HUES64 (cell line): ENCODE data around the gene LYPD8.

Experiments used
- H3K27ac ChIP-seq: 2 replicates; pipeline ENCODE4 v1.7.0; 2013; ENCODE audit warnings: low read depth, low read length, inconsistent platforms
- H3K27me3 ChIP-seq: 2 replicates; pipeline ENCODE4 v1.6.1; 2013; ENCODE audit warnings: mild to moderate bottlenecking, low read length; ENCODE audit not compliant: insufficient read depth
- H3K36me3 ChIP-seq: 2 replicates; pipeline ENCODE4 v1.6.1; 2013; ENCODE audit warnings: mild to moderate bottlenecking, low read length; ENCODE audit not compliant: insufficient read depth
- H3K4me1 ChIP-seq: 2 replicates; pipeline ENCODE4 v1.6.1; 2013; ENCODE audit warnings: mild to moderate bottlenecking, low read length, moderate library complexity; ENCODE audit not compliant: insufficient read depth
- H3K4me3 ChIP-seq: 2 replicates; pipeline ENCODE4 v1.5.1; 2013; ENCODE audit warnings: mild to moderate bottlenecking, low read length, moderate library complexity
- H3K9ac ChIP-seq: 2 replicates; pipeline ENCODE4 v1.6.1; 2013; ENCODE audit warnings: mild to moderate bottlenecking, low read depth, low read length
- H3K9me3 ChIP-seq: 2 replicates; pipeline ENCODE4 v1.6.1; 2013; ENCODE audit warnings: low read depth, low read length; ENCODE audit not compliant: insufficient read depth
- WGBS: fragments of 150-250, 120-280 bp; methylation state at CpG from one replicate; pipeline ENCODE4 v1.1.7; 2013; ENCODE audit warnings: missing lambda C conversion rate; 5-methylcytosine and 5-hydroxymethylcytosine counted together

The LYPD8 gene

DNA sequence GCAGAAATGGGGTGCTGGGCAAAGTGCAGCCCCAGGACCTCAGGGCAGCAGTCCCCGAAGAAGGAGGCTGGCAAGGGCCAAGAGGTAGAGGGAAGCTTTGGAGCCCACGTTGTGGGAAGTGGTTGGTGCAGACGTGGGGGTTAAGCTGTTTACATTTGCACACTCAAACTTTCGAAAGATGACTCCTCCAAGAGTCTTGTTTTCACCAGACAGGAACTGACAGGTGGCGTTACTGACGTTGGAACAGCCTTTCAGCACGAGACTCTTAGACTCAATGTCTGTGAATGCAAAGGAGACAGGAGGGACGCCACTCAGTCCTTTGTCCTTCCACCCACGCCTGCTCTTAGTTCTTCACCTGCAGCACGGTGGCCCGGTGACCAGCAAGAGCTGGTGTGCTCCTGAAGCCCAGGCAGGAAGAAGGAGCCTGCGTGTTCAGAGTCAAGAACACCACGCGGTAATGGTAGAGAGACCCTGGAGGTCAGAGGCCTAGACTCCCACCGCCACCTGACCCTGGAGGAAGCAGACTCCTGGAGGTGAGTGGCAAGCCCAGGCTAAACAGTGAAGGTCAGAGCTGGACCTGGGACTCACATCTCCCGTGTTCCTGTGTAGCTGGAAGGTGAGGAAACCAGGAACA is 15.9 kb downstream of the LYPD8 start:
- WGBS, result 75% methylated on average over 16 of the region's 16 CpGs
- Histone ChIP-seq H3K36me3 (no peaks in the 10 kb centered on the region), H3K4me1 (no peaks in the 10 kb centered on the region), H3K9me3 (peaks cover 85% of the 10 kb centered on the region), H3K9ac (no peak overlapping the region), H3K27ac (no peak overlapping the region), H3K4me3 (no peak overlapping the region), H3K27me3 (no peaks in the 10 kb centered on the region)

DNA sequence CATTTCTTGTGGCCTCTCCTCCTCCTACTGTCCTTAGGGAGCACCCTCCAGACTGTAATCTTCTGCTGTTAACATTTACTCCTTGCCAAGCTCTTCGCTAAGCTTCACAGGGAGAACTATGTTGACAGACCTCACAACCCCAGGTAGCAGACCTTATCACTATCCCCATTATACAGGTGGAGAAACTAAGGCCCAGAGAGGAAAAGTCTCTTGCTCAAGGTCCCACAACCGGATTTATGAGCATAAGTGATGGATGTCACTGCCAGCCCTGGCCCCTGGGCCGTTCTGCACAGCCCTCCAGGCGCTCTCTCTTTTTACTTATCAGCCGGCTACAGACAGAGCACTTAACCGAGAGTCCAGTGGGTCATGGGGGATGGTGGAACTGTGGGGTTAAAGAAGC is 18.1 kb downstream of the LYPD8 start:
- peaks cover 90% of the 10 kb centered on the region for H3K9me3 ChIP-seq
- no peaks in the 10 kb centered on the region for H3K27me3 ChIP-seq
- WGBS, result 63% methylated on average over 6 of the region's 6 CpGs

DNA sequence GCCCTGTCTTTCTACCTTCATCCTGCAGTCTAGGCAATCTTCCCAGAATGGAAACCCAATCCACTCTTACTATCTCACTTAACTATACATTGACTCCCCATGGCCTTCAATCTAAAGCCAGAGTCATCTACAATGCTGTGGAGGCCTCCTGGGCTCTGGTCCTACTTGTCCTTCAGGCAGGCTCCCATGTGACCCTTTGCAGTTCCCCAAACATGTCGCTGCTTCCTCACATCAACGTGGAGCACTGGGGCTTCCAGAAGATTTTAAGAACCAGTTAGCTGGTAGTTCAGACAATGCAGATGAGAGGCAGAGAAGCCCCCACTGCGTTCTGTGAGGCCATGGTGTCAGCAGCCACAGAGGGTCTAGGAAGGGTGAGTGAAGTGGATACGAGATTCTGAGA is 18.6 kb downstream of the LYPD8 start:
- WGBS, result 52% methylated on average over 4 of the region's 4 CpGs
- H3K9ac ChIP-seq, result no peak overlapping the region
- H3K27ac ChIP-seq, result no peak overlapping the region
- no peaks in the 10 kb centered on the region for H3K36me3 ChIP-seq
- no peaks in the 10 kb centered on the region for H3K4me1 ChIP-seq
- H3K4me3 ChIP-seq, result no peak overlapping the region
- H3K9me3 ChIP-seq, result peaks cover 95% of the 10 kb centered on the region
- no peaks in the 10 kb centered on the region for H3K27me3 ChIP-seq

More for the DNA sequence above, 18.1 kb downstream of the LYPD8 start:
- Histone ChIP-seq H3K4me3 (no peak overlapping the region), H3K9ac (no peak overlapping the region), H3K36me3 (no peaks in the 10 kb centered on the region), H3K4me1 (no peaks in the 10 kb centered on the region), H3K27ac (no peak overlapping the region)

DNA sequence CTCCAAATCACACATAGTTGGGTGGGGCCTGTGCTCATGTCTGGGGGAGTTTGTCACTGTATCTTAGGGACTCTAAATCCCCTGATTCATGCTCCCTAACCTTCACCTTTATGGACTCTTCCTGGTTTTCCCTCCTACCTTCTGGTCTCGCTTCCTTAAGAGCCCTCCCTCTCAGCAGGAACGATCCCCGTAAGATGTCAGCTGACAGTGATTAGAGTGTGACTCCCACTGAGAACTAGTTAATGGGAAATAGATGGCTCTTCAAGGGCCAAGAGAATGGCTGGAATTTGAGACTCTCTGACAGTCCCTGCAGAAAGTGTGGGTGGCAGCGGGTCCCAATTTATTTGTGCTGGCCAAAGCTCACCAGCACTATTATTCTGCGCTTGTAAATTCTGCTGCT is 22.0 kb downstream of the LYPD8 start:
- H3K9ac ChIP-seq, result no peak overlapping the region
- H3K36me3 ChIP-seq, result no peaks in the 10 kb centered on the region
- H3K27ac ChIP-seq, result no peak overlapping the region
- peaks cover 97% of the 10 kb centered on the region for H3K9me3 ChIP-seq
- H3K4me3 ChIP-seq, result no peak overlapping the region
- H3K4me1 ChIP-seq, result no peaks in the 10 kb centered on the region
- H3K27me3 ChIP-seq, result no peaks in the 10 kb centered on the region
- 82% methylated on average over 5 of the region's 5 CpGs for WGBS

DNA sequence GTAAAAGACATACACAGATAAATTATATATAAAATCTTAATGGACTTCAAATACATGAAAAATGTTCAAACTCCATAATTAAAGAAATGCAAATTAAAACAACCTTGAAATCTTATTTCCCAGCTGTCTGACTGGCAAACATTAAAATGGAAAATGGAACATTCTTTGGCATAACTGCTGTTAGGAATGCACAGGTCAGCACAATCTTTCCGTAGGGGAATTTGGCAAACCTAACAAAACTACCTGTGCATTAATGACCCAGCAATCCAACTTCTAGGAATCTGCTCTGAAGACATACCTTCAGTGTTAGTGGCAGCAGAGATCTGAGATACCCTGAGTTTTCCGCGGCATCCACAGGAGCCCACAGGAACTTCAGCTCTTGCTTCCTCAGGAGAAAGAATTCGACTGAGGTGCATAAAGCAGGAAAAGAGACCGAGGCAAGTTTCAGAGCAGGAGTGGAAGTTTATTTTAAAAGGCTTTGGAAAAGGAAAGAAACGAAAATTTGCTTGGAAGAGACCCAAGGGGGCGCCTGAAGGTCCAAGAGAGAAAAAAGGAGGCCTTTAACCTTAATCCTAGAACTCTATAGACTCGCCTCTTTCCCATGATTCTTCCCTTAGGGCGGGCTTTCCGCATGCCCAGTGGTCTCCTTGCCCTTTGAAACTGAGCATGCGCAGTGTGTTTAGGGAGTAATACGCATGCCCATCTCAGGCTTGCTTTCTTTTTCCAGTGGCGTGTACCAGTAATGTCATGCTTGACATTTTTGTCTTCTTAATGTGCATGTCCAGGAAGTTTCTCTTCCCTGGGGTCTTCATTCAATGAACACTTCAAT is 24.8 kb downstream of the LYPD8 start:
- Histone ChIP-seq H3K9ac (no peak overlapping the region), H3K27ac (no peak overlapping the region), H3K4me1 (no peaks in the 10 kb centered on the region), H3K36me3 (no peaks in the 10 kb centered on the region), H3K9me3 (peaks cover 88% of the 10 kb centered on the region), H3K4me3 (no peak overlapping the region), H3K27me3 (no peaks in the 10 kb centered on the region)
- WGBS, result 65% methylated on average over 13 of the region's 13 CpGs

DNA sequence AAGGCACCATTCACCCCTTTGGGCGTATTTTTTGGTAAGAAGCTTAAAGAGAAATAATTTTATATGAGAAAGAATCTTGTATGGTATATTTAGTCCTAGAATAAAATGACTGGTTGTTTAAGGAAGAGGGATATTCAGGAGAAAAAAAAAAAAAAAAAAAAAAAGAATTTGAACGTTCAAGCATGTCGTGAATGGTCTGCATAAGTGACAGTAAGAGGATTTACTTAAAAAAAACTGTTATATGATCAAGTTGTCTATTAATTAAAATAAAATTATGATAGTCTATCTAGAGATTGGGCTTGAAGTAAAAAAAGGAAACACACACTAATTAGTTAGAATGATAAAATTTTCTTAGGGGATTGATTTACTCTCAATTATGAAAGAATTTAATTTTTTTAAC is 41.3 kb downstream of the LYPD8 start:
- H3K4me1 ChIP-seq, result no peaks in the 10 kb centered on the region
- no peak overlapping the region for H3K9ac ChIP-seq
- 86% methylated on average over 1 of the region's 3 CpGs for WGBS
- H3K27ac ChIP-seq, result no peak overlapping the region
- H3K36me3 ChIP-seq, result no peaks in the 10 kb centered on the region
- H3K27me3 ChIP-seq, result no peaks in the 10 kb centered on the region
- 0 out of 2 replicates have a peak overlapping the region, but pooled peaks have one; percentile 10 for H3K4me3 ChIP-seq
- H3K9me3 ChIP-seq, result peaks cover 98% of the 10 kb centered on the region

DNA sequence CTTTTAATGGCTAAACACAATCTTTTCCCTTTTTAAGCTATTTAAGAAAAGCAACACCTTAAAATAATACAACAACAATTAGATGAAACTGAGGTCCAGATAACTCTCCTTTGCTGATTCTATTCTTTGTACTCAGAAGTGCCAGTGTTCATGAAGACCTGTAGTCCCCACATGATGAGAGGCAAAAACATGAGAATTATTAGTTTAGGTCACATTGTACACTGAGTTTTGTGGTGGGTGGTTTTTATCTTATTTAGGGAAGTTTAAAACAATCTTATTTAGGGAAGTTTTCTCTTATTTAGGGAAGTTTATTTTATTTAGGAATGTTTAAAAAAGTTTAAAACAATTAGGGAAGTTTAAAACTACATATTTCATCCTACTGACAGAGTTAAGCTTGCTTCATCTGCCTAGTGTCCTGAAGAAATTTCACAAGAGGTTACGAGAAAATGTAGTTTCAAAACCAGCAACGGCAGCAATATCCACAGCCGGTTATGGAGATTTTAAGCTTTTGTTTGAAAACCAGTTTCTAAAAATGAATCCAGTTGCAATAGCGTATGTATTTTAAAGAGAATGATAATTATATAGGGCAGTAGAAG is 45.2 kb downstream of the LYPD8 start:
- Histone ChIP-seq H3K27ac (no peak overlapping the region), H3K27me3 (no peaks in the 10 kb centered on the region), H3K9me3 (peaks cover 100% of the 10 kb centered on the region), H3K4me1 (no peaks in the 10 kb centered on the region), H3K4me3 (no peak overlapping the region), H3K36me3 (no peaks in the 10 kb centered on the region), H3K9ac (no peak overlapping the region)
- WGBS, result 80% methylated on average over 4 of the region's 4 CpGs

DNA sequence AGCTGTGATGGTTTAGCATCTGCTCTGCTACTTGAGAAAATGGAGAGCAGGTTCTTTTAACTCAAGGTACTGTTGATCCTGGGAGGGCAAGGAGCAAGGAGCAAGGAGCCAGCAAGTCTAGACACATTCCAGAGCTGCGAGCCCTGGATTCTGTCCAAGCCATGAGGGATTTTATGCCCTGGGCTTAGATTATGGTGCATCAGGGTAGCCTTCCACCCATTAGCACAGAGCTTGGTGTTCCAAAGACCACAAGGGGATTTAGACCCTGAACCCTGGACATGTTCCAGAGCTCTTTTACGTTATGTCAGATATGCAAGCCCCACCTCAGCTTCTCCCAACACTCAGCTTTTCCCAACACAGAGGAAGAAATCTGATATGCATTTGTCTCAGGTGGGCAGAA is 51.0 kb downstream of the LYPD8 start:
- no peak overlapping the region for H3K27ac ChIP-seq
- no peaks in the 10 kb centered on the region for H3K36me3 ChIP-seq
- no peak overlapping the region for H3K4me3 ChIP-seq
- H3K9me3 ChIP-seq, result peaks cover 92% of the 10 kb centered on the region
- no peaks in the 10 kb centered on the region for H3K27me3 ChIP-seq
- no peaks in the 10 kb centered on the region for H3K4me1 ChIP-seq
- 70% methylated on average over 2 of the region's 2 CpGs for WGBS
- no peak overlapping the region for H3K9ac ChIP-seq

DNA sequence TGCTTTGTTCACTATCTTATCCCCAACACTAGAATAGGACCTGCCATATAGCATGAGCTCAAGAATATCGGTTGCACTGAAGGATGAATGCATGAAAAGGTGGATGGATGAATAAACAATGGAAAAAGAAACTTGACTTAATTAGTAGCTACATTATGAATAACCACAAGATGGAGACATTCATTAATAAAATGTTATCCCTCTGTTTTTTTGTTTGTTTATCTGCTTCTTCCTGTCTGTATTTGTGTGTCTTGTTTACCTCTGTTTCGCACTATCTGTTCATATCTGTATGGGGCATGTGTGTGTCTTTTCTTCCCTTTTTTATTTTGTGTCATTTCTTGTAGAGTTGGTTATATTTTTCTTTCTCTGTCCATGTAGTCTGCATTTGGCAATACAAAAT is 51.9 kb downstream of the LYPD8 start:
- 86% methylated on average over 1 of the region's 2 CpGs for WGBS
- peaks cover 92% of the 10 kb centered on the region for H3K9me3 ChIP-seq
- H3K9ac ChIP-seq, result no peak overlapping the region
- no peak overlapping the region for H3K27ac ChIP-seq
- no peaks in the 10 kb centered on the region for H3K4me1 ChIP-seq
- H3K27me3 ChIP-seq, result no peaks in the 10 kb centered on the region
- H3K4me3 ChIP-seq, result no peak overlapping the region; the same call in 1 of the 2 replicates
- H3K36me3 ChIP-seq, result no peaks in the 10 kb centered on the region

DNA sequence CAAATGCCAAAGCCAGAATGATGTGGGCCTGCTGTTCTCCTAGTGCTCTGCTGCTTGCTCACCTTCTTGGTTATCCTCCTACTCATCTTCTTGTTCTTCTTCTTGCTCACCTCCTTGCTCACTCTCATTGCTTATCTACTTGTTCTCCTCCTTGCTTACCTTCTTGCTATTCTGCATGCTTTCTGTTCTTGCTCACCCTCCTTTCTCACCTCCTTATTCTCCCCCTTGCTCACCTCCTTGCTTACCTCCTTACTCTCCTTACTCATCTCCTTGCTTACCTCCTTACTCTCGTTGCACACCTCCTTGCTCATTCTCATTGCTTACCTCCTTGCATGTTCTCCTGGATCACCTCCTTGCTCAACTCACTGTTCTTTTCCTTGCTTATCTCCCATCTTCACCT is 52.8 kb downstream of the LYPD8 start, which contains the start of gene OR14I1:
Gene OR14I1 (minus strand): TSS at position 53 of the 400 bp plus-strand sequence.
- Histone ChIP-seq H3K27ac (no peak within 1 kb of the TSS), H3K4me1 (no peaks in the 10 kb centered on the region), H3K9ac (no peak within 1 kb of the TSS), H3K27me3 (no peaks in the 10 kb centered on the region), H3K9me3 (peaks cover 92% of the 10 kb centered on the region), H3K36me3 (no peaks in the 10 kb centered on the region), H3K4me3 (no peak within 1 kb of the TSS; the same call in 1 of the 2 replicates)
- WGBS, result 63% methylated on average over 1 of the region's 1 CpG

DNA sequence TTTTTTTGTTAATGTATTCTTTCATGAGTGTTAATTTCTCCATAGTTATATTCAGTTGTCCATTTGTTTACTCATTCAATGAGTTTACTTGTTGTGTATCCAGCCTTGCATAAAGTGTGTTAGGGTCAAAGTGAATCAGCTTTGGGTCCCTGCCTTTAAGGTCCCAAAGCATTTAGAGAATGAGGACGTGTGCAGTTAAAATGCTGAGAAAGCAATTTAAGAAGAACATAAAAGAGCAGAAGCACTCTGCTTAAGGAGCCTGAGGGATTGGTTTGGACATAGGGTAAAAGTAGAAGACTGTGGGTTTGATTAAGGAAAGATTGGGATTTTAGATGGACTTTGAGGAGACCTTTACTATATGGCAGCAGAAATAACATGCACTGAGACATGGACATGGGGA is 56.5 kb downstream of the LYPD8 start:
- Histone ChIP-seq H3K9ac (no peak overlapping the region), H3K36me3 (no peaks in the 10 kb centered on the region)

More for the DNA sequence above, 56.5 kb downstream of the LYPD8 start:
- Histone ChIP-seq H3K27me3 (no peaks in the 10 kb centered on the region), H3K9me3 (peaks cover 90% of the 10 kb centered on the region), H3K4me1 (no peaks in the 10 kb centered on the region), H3K4me3 (no peak overlapping the region), H3K27ac (no peak overlapping the region)
- WGBS, result 45% methylated on average over 1 of the region's 1 CpG
